Liver (tissue), 9 donors: Measurements from ENCODE around the gene EMX1. TPM values are rescaled to one million over a fixed set of nuclear protein-coding genes. Genes with fewer than 3 reads are reported as not detected.

Source experiments
- DNase-seq: peaks from one replicate; pipeline ENCODE4 v3.0.0-alpha.2; 2017; ENCODE audit warnings: low spot score
- H3K27ac ChIP-seq, 2 donors: one replicate each; pipeline ENCODE4 v1.7.0; 2013; ENCODE audit warnings: inconsistent platforms in 2 of 2, low read length in 2 of 2, control low read depth in 1 of 2, low read depth in 1 of 2, mild to moderate bottlenecking in 1 of 2
- H3K27me3 ChIP-seq, 4 donors: one replicate each; pipeline versions ENCODE4 v1.6.1 to v1.7.0; 2013; ENCODE audit warnings: low read length in 3 of 4, inconsistent platforms in 1 of 4, mild to moderate bottlenecking in 1 of 4, moderate library complexity in 1 of 4; ENCODE audit not compliant: control insufficient read depth in 4 of 4, insufficient read depth in 4 of 4
- H3K36me3 ChIP-seq, 4 donors: one replicate each; pipeline versions ENCODE4 v1.6.1 to v1.7.0; 2013; ENCODE audit warnings: low read length in 3 of 4, mild to moderate bottlenecking in 3 of 4, low read depth in 1 of 4, moderate library complexity in 1 of 4; ENCODE audit not compliant: control insufficient read depth in 4 of 4, insufficient read depth in 3 of 4
- H3K4me1 ChIP-seq, 4 donors: one replicate each; pipeline versions ENCODE4 v1.6.1 to v1.7.0; 2013; ENCODE audit warnings: low read length in 3 of 4, mild to moderate bottlenecking in 3 of 4, moderate library complexity in 1 of 4; ENCODE audit not compliant: control insufficient read depth in 4 of 4, insufficient read depth in 4 of 4
- H3K4me3 ChIP-seq, 3 donors: one replicate each; pipeline versions ENCODE4 v1.6.1 to v1.7.0; 2013; ENCODE audit warnings: low read length in 3 of 3, control low read depth in 1 of 3, low read depth in 1 of 3, mild to moderate bottlenecking in 1 of 3
- H3K9ac ChIP-seq, 2 donors: one replicate each; pipeline ENCODE4 v1.7.0; 2013; ENCODE audit warnings: low read length in 2 of 2, mild to moderate bottlenecking in 2 of 2, moderate library complexity in 2 of 2, control low read depth in 1 of 2, low read depth in 1 of 2
- H3K9me3 ChIP-seq, 4 donors: one replicate each; pipeline versions ENCODE4 v1.6.1 to v1.7.0; 2013; ENCODE audit warnings: low read length in 3 of 4; ENCODE audit not compliant: control insufficient read depth in 4 of 4
- ATF3 ChIP-seq: IDR thresholded peaks from 2 replicates; pipeline ENCODE4 v1.6.1; 2016; ENCODE audit warnings: antibody characterized with exemption
- CTCF ChIP-seq: fragments of 150-350 bp; IDR thresholded peaks from 2 replicates; pipeline ENCODE4 v1.5.1; 2017; ENCODE audit warnings: improper control_type of control experiment, low read depth, low read length; ENCODE audit not compliant: missing input control
- EGR1 ChIP-seq, 2 donors: IDR thresholded peaks; 2 replicates each; pipeline ENCODE4 v1.6.1; 2016 to 2018; ENCODE audit warnings: antibody characterized with exemption in 2 of 2, low read depth in 2 of 2
- FOXA1 ChIP-seq: IDR thresholded peaks from 2 replicates; pipeline ENCODE4 v1.6.1; 2016; ENCODE audit warnings: antibody characterized with exemption
- FOXA2 ChIP-seq: IDR thresholded peaks from 2 replicates; pipeline ENCODE4 v1.6.1; 2016; ENCODE audit warnings: antibody characterized with exemption
- GABPA ChIP-seq, 2 donors: IDR thresholded peaks in 1 of 2; conservative IDR thresholded peaks in 1 of 2; 2 replicates each; pipeline ENCODE4 v1.6.1; 2016; ENCODE audit warnings: antibody characterized with exemption in 2 of 2, mild to moderate bottlenecking in 1 of 2, moderate library complexity in 1 of 2
- HNF4A ChIP-seq, 2 donors: conservative IDR thresholded peaks; 2 replicates each; pipeline ENCODE4 v1.6.1; 2016; ENCODE audit warnings: antibody characterized with exemption in 2 of 2, mild to moderate bottlenecking in 2 of 2
- HNF4G ChIP-seq: IDR thresholded peaks from 2 replicates; pipeline ENCODE4 v1.6.1; 2016; ENCODE audit warnings: antibody characterized with exemption
- JUND ChIP-seq, 2 donors: IDR thresholded peaks; 2 replicates each; pipeline ENCODE4 v1.6.1; 2016; ENCODE audit warnings: antibody characterized with exemption in 2 of 2
- MAX ChIP-seq: IDR thresholded peaks from 2 replicates; pipeline ENCODE4 v1.6.1; 2016; ENCODE audit warnings: antibody characterized with exemption
- NR2F2 ChIP-seq: IDR thresholded peaks from 2 replicates; pipeline ENCODE4 v1.6.1; 2016; ENCODE audit warnings: antibody characterized with exemption
- RAD21 ChIP-seq, 2 donors: IDR thresholded peaks; 2 replicates each; pipeline ENCODE4 v1.6.1; 2016; ENCODE audit warnings: antibody characterized with exemption in 2 of 2, mild to moderate bottlenecking in 2 of 2
- RXRA ChIP-seq, 2 donors: IDR thresholded peaks; 2 replicates each; pipeline ENCODE4 v1.6.1; 2017 to 2018; ENCODE audit warnings: antibody characterized with exemption in 2 of 2, mild to moderate bottlenecking in 1 of 2
- SP1 ChIP-seq: IDR thresholded peaks from 2 replicates; pipeline ENCODE4 v1.6.1; 2018; ENCODE audit warnings: antibody characterized with exemption, mild to moderate bottlenecking
- TAF1 ChIP-seq: conservative IDR thresholded peaks from 2 replicates; pipeline ENCODE4 v1.6.1; 2016; ENCODE audit warnings: antibody characterized with exemption, mild to moderate bottlenecking
- YY1 ChIP-seq: IDR thresholded peaks from 2 replicates; pipeline ENCODE4 v1.6.1; 2016; ENCODE audit warnings: antibody characterized with exemption, mild to moderate bottlenecking
- ZBTB33 ChIP-seq: IDR thresholded peaks from 2 replicates; pipeline ENCODE4 v1.6.1; 2016; ENCODE audit warnings: antibody characterized with exemption
- WGBS: extraction: QIAGEN DNeasy Blood & Tissue Kit; methylation state at CpG from one replicate; pipeline ENCODE4 v1.1.7; 2013; 5-methylcytosine and 5-hydroxymethylcytosine counted together
- polyA plus RNA-seq, 2 donors: library from polyadenylated mRNA; stranded (reverse) in 1 of 2; unstranded in 1 of 2; fragments of 200-250 nt in 1 of 2; fragments of >200 nt in 1 of 2; fragmentation: Nextera tagmentation in 1 of 2; extraction: Ambion mirVana in 1 of 2; gene quantifications; one replicate each; pipeline versions ENCODE4 v1.2.1 to v1.2.3, GENCODE V29; 2013 to 2015
- total RNA-seq, 2 donors: library from RNA; depleted of rRNA; stranded (reverse); fragments of >200 nt; gene quantifications; one replicate each; pipeline ENCODE4 v1.2.3, GENCODE V29; 2014
- donor health status: healthy.
- donor health status: healthy.
- donor health status: healthy.
- donor health status: healthy.
- donor health status: healthy.

Gene EMX1
- total and polyA plus RNA-seq, 4 donors: 0.06 to 0.18 (median 0.08) TPM; not detected in 1

- H3K4me3 ChIP-seq: no peak overlapping the region
- DNase-seq: no peak
- H3K27ac ChIP-seq: no peak overlapping the region
- no peak for TF ChIP-seq FOXA1
- no peak for TF ChIP-seq FOXA2
- TF ChIP-seq RAD21 (IDR thresholded peaks at IDR 0.05): no peak
- no peak for TF ChIP-seq NR2F2
- TF ChIP-seq RXRA (IDR thresholded peaks at IDR 0.05): no peak
- TF ChIP-seq JUND (IDR thresholded peaks at IDR 0.05): no peak
- no peak for TF ChIP-seq ZBTB33
- TF ChIP-seq TAF1: no peak
- TF ChIP-seq EGR1 (IDR thresholded peaks at IDR 0.05; ENCODE audit: low read depth in 2 of 2): no peak
- TF ChIP-seq GABPA (IDR thresholded peaks at IDR 0.05 in 1 of 2, conservative IDR thresholded peaks at IDR 0.05 in 1 of 2): no peak
- TF ChIP-seq SP1: no peak
- TF ChIP-seq ATF3: no peak
- no peak for TF ChIP-seq HNF4A (conservative IDR thresholded peaks at IDR 0.05)
- TF ChIP-seq HNF4G: no peak
- no peak for TF ChIP-seq YY1
- no peak for TF ChIP-seq MAX
- no peak for TF ChIP-seq CTCF
- no peaks in the 10 kb centered on the region for H3K9me3 ChIP-seq
- peaks cover 6 to 27% (median 13%) of the 10 kb centered on the region in 4 donors for H3K36me3 ChIP-seq
- no peaks in the 10 kb centered on the region for H3K27me3 ChIP-seq
- 94% methylated on average over 8 of the region's 8 CpGs for WGBS
- H3K4me1 ChIP-seq: no peaks in the 10 kb centered on the region
- no peak overlapping the region for H3K9ac ChIP-seq
These were observed 34.9 kb downstream of the EMX1 start for GRCh38 chr2:72952110-72952823.

GRCh38 chr2:72952961-72953360 lies 35.6 kb downstream of the EMX1 start:
- Histone ChIP-seq H3K27ac (no peak overlapping the region), H3K4me1 (no peaks in the 10 kb centered on the region), H3K9ac (no peak overlapping the region), H3K4me3 (no peak overlapping the region), H3K36me3 (peaks cover 6 to 34% (median 15%) of the 10 kb centered on the region in 4 donors), H3K27me3 (no peaks in the 10 kb centered on the region), H3K9me3 (no peaks in the 10 kb centered on the region)
- WGBS: 96% methylated on average over 14 of the region's 14 CpGs
- DNase-seq: no peak
- TF ChIP-seq JUND (IDR thresholded peaks at IDR 0.05) (no peak), MAX (no peak), ATF3 (no peak), RXRA (IDR thresholded peaks at IDR 0.05) (no peak), YY1 (no peak), SP1 (no peak), FOXA1 (no peak), ZBTB33 (no peak), HNF4A (conservative IDR thresholded peaks at IDR 0.05) (no peak), GABPA (IDR thresholded peaks at IDR 0.05 in 1 of 2, conservative IDR thresholded peaks at IDR 0.05 in 1 of 2) (no peak), CTCF (no peak)
